Right kidney (tissue), 1 donor: Measurements from ENCODE around the gene LGI2.
"Not testable (repeated sequence)": the region's sequence is repeated elsewhere in the genome, so short reads cannot be mapped to it uniquely, and the experiment has no call there.

ENCODE experiments used
- DNase-seq: peaks from one replicate; pipeline ENCODE4 v3.0.0-alpha.2; 2016

The LGI2 gene

DNA sequence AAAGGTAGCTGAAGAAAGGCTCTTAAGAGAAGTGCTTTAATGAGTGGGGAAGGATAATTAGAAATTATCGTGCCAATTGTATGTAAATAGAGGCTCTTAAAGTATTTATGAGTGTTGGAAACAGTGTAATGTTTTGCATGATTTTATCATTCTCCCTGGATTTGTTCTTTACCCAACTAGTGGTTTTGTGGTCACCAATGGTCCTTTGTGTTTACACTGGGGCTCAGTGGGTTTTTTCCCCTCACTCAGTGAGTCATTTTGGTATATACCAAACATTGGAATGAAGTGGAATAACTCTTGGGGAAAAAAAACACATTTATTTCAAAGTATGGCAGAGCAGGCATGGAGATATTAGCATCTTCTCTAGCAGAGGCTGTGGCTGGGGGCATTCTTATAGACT is 20.8 kb upstream of the LGI2 start:
- no peak for DNase-seq

DNA sequence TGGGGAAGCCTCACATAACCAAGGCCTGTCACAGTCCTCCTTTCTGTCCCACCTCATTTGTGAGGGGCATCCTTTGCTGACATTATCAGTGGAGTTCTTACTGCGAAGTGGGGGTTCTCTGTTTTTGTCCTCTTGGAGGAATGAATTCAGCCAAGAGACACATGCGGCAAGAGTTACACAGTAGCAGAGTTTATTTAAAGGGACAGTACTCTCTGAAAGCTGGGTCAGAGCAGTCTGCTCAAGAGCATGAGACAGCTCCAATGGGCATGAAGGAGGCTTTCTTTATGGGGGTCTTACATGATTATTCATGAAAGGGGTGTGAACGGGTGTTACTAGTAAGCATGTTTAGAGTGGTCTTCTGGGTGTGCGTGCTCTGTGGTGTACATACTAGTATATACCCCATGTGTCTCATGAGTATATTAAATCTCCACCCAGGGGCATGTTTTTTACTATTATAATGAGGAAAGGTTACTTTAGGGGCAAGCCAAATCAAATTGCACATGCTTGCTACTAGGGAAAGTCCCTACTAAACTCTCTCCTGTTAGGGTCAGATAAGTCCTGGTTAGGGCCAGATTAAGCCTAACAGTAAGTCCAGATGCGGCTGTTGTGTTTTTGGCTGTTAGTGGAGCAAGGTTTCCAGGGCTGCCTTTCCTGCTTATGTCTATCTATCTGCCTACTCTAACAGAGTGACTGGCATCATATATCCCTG is 19.8 kb upstream of the LGI2 start:
- no peak for DNase-seq

DNA sequence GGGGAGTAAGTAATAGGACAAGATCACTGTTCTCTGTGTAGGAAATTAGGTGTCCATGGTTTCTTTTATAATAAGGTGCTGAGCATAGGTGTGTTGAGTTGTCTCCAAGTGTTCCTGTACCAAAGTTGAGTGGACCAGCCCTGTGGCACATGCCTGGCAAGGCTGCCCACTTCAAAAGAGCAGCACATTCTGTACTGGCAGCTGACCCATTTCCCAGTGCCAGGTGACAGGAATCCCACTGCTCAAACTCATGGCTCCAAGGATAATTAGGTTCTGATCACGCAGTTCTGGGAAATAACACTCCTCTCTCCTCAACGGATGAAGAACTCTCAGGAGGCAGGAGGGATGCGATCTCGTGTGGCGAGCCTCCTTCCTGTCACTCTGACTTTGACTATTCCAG is 12.8 kb upstream of the LGI2 start:
- DNase-seq: no peak

DNA sequence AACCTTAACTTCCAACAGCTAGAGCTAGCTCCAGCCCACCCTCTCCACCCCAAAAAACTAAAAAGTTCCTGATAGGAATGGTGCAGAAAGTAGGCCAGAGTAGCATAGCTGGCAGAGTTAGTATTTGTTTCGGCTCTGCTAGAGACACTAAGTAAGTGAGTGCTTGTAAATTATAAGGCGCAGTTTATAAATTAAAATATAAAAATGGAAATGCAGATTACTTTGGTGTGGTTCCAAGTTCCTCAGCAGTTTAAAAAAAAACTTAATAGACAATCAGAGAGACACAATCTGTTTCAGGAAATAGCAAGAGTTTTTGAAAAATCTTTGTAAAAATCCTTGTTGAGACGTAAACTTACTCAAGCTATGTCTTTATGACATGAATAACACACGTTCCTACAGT is 2.8 kb upstream of the LGI2 start:
- DNase-seq: no peak

DNA sequence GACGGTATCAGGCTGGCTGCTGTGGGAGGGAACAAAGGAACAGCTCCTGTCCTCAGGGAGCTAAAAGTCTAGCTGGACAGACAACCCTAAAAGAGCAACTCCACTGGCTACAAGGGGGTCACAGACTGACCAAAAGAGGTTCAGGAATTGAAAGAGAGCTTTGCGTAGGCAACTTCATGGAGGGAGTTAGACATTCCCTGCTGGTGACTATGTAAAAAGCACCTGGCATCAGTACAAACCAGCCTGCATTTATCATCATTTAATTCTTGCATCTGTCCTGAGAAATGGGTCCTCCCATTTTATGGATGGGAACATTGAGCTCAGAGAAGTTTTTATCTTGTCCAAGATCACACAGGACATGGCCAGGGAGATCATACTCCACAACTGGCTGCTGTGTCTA is 1.4 kb upstream of the LGI2 start:
- DNase-seq: no peak

DNA sequence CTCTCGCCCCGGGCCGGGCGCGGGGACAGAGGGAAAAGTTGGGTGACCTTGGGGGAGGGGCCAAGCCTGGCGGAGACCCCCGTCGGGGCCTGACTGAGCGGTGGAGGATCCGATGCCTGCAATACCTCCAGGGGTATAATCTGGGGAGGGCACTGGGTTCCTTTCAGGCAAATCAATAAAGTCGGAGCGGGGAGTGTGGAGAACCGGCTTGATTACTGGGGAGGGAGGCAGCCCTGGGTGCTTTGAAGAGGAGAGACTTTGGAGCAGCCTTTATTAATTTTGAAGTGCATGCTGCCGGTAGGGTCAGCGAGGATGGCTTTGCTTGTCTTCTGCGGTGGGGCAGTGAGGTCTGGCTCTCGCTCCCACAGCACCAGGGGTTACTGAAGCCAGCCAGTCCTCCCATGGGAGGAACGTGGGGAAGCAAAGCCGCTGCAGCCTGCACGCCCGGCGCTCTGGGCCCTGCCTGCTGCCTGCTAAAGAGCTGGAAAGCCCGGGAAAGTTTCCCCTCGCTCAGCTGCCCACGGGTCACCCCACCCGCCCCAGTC is 403 bp upstream of the LGI2 start:
- DNase-seq: peak; percentile 78

DNA sequence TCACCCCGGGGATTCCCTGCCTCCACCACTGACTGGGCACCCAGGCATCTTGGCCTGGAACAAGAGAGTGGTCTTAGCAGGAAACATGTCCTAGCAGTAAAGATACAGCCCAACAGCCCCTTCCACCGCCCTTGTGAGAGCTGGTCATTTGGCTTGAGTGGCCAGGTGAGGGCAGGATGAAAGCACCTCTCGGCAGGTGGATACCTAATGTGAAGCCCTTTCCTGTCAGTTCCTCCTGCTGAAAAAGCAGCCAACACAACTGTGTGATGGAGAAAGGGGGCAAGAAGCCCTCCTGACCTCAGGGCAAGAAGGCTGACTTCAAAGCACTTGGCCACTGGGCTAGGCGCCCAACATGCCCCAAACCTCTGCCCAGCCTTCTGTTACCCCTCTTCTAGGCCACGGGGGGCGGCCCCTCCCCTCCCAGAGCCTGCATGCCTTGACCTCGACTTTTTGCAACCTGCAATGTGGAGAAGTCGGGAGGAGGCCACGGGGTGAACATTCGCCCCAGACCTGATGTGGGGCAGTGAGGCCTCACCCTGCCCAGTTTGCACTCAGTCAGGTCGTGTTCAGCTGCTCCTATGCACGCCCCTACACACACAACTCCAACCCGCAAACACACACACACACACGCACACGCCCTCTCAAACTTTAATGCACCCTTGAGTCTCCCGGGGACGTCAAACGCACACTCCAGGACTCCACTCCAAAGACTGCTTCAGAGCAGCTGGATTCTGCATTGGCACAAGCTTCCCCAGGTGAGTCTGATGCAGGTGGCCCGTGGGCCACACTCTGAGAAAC is 1.1 kb downstream of the LGI2 start:
- peak; percentile 53 for DNase-seq

DNA sequence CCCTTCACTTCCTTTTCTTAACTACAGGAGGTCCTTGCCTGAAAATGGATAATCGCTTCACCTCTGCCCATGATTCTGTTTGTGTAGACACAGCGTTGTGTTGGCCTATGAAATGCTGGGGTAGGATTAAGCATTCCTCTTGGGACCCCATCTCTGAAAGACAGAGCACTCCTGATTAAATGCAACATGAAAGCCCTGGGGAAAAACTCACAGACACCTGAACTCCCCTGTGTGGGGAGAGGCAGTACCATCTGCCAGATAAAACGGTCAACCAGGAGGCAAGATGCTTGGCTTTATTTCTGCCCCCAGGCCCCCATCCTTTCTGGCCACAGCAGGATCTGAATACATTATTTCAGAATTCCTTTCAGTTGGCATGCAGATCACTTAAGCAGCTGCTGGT is 1.9 kb downstream of the LGI2 start:
- DNase-seq: no peak

DNA sequence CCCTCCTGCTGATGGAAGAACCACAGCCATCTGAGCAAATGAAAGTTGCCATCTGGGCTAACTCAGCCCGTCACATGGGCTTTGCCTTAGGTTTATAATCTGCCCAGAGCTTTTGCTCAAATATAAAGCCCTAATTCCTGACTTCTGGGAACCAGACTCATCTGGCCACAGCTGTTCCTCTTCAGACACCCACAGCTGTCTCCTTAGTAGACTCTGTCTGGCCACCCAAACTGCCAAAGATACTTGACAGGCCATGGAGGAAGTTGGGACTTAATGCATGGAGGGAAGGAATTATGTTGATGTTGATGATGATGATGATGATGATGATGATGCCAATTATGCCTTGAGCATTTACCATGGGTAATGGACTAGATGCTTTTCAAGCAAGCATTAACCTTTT is 8.0 kb downstream of the LGI2 start:
- no peak for DNase-seq

DNA sequence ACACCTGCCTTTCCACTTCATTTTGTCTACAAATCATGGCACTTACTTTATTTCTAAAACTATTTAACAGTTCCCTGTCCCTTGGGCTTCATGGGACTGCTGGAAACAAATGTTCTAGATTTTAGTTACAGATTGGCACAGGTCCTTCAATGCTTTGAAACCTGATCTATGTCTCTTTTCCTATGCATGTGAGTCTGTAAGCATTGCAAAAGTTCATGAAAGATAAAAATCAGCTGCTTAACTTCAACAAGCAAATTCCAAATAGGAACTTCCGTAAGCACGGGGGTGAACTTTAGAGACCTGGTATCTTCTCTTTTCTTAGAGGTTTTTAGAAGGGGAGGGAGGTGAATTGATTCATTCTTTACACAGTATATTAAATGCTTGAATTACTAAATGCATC is 9.5 kb downstream of the LGI2 start:
- no peak for DNase-seq

DNA sequence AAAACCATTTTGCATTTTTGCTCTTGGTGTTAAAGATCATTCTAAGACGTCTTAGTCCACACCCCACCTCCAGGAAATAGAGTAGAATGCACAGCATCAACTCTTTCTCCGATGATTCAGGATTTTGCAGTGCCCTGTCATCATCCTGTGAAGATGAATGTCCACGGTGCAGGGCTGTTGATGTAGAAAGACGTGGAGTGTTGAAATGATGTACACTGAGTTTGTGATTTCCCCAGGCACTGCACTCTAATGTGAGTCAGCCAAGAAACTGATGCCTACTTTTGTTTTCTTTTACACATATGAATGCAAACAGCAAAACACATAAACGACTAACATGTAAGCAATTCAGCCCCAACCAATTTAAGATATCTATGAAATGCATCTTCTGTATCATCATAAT is 10.5 kb downstream of the LGI2 start:
- DNase-seq: no peak

DNA sequence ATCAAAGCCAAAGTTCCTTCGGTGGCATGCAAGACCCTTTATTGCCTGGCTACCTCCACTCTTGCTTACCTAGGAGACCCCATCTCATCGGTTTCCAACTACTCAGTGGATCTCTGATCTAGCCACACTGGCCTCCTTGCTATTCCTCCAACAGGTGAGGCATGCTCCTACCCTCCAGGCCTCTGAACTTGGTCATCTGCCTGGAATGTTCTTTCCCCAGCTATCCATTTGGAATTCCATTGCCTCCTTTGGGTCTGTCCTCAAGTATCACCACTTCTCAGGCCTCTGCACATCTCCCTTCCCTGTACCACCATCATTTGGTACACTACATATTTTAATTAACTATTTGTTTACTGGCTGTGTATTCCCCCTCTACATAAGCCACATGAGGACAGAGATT is 11.2 kb downstream of the LGI2 start:
- DNase-seq: no peak

DNA sequence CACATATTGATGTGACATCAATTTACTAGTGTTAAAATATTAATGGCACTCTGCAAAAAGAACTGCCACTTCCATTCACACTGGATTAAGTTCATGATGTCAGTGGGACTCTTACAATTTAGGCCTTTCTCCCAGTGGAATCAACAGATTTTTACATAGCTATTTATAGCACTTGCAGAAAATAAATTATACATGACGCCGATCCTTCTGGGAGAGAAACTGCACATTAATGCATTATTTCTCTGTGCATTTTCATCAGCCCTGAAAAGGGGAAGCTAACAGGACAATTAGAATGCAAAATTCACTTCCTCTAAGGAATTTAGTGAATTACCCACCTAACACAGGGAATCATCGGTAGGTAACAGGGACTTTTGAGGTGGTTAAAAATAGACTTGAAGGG is 15.7 kb downstream of the LGI2 start:
- no peak for DNase-seq

DNA sequence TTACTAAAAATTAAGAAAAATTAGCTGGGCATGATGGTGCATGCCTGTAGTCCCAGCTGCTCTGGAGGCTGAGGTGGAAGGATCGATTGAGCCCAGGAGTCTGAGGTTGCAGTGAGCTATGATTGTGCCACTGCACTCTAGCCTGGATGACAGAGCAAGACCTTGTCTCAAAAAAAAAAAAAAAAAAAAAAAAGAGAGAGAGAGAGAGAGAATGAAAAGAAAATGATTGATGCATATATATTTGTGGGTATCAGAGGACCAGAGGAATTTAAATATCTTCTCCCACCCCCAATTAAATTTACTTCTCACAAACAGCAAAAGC is 16.1 kb downstream of the LGI2 start:
- not testable (repeated sequence) for DNase-seq

DNA sequence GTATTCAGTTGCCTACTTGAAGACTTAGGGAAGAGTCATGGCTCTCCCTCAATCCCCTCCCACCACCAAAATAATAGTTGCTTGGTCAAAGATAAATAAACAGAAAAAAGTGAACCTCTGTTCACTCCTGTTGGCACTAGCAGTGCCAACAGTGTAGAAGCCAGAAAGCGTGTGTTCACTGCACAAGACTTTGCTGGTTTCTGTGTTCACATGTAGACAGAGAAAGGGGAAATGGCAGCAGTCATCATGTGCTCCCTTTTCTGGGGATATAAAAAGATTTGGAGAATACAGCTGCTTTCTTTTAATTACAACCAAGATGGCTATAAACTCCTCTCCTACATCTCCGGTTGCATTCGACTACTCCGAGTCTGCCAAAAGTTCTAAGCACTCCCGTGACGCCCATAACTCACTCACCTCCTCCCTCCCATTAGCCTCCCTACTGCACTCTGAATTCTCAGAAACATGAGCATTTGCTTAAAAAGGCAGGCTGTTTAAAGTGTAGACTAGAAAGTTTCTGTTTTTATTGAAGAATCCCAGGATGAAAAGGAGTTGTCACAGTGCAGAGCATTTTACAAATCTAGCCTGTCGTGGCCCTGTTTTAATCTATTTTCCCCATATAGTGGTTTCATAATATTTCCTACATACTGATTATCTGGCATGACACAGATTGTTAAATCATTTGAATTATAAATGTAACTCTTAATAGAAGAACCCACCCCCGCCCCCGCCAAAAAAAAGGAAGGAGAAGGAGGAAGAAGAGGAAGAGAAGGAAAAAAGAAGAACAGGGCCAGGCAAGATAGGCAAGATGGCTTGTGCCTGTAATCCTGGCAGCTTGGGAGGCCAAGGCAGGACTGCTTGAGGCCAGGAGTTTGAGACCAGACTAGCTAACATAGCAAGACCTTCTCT is 16.7 kb downstream of the LGI2 start:
- peak; percentile 57 for DNase-seq

DNA sequence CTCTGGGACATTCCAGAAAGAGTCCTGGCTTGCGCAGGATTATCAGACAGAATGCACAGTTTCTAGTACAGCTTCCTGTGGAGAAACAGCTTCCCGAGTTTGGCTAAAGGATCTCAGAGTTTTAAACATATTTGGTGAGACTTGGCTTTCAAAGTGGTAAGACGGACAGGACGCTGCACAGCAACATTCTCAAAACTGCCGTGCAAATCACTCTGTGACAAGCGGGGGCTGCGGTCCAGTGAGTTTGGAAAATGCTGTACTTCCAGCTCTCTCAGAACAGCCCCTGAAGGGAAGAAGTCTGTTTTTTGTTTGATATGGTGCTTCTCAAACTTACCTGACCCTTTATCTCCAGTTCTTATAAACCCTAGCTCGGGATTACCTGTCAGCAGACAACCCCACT is 18.1 kb downstream of the LGI2 start:
- DNase-seq: peak; percentile 34

DNA sequence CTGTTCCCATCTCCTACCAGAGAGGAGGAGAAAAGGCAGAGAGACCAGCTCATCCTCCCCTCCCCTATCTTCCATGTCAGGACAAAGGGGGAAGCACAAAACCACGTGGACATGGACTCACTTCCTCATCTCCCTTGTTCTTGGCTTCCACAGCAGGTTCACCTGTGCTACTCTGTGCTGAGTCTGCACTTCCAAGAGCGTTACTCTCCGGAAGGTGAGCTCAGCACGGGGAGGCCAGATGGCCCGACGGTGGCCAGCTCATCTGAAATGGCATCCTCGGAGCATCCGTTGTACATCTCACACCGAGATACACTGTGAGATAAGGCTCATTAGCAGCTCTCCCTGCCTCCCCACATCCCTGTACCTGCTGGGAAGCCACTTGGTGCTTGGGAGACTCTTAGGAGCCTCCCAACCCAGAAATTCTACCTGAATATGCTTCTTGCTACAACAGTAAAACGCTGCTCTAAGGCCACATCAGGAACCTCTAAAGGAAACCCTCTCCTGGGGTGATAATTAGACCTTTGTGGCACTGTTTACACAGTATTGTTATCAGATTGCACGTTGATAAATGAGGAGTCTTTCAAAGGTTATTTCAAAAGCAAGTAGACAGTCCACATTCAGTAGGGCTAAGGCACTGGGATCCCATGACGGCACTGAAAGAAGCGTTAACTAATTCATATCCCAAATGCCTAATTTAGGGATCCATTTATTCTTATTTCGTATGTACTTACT is 19.4 kb downstream of the LGI2 start:
- DNase-seq: no peak

DNA sequence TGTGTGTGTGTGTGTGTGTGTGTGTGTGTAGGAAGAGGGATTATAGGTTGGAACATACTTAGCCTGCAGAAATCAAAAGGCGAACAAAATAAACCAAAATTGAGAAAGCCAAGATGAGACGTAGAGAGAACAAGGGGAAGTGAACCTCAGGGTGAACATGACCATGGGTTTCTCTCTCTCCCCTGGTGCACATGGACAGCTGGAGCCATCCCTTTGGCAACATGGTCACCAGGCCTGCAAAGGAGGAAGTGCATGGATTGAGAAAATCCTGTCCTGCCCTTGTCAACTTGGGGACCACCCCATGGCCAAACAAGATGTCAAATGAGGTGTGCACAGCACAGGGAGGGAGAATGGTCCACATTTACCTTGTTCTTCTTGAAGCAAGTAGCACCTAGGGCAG is 23.1 kb downstream of the LGI2 start:
- no peak for DNase-seq

DNA sequence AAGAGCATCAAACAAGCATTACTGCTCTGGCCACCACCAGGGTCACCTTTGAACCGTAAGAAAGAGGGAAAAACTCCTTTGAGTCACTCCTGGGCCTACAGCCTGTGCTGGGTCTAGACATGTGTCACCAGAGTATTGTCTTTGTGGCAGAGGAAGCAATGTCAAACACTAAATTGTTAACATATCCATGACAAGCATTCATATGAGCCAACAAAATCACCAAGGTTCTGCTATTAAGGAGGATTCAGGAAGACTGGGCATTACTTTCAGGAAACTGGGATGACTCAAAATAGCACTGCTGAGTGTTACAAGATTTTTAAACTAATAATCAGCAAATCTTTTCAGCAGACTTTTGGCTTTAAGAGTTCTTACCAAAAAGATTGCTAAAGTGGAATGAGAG is 28.1 kb downstream of the LGI2 start:
- no peak for DNase-seq

DNA sequence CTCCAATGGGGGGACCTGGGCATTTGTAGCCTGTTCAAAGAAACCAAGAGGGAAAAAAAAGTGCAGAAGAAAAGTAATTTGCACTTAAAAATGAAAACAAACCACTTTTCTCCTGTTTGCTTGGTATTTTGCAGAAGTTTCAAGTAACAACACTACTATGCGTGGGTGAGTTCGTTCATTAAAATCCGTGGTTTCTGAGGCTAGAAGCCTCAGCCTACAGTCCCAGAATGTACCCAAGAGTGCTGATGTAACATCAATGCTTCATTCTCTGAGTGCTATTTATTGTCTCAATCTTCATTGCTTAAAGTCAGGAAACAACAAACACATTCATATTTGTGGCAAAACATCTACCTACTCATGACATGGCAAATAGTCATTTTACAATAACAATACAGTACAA is 29.2 kb downstream of the LGI2 start:
- no peak for DNase-seq

DNA sequence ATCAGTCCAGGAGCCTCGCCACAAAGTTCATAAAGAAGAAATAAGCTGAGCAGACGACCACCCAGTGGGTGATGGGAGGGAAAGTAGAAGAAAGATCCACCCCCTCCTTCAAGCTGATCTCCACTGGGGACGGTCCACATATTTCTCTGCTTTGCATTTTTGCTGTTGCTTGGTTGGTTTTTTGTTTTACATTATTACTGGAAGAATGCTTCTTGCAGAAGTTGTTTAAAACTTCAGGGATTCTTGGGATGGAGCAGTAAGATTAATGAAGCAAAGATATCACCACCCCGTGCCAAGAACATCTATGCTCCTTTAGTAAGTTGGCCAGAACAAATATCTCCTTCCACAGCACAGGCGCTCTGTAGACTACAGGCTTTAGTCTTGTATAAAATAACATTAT is 30.1 kb downstream of the LGI2 start:
- DNase-seq: no peak

DNA sequence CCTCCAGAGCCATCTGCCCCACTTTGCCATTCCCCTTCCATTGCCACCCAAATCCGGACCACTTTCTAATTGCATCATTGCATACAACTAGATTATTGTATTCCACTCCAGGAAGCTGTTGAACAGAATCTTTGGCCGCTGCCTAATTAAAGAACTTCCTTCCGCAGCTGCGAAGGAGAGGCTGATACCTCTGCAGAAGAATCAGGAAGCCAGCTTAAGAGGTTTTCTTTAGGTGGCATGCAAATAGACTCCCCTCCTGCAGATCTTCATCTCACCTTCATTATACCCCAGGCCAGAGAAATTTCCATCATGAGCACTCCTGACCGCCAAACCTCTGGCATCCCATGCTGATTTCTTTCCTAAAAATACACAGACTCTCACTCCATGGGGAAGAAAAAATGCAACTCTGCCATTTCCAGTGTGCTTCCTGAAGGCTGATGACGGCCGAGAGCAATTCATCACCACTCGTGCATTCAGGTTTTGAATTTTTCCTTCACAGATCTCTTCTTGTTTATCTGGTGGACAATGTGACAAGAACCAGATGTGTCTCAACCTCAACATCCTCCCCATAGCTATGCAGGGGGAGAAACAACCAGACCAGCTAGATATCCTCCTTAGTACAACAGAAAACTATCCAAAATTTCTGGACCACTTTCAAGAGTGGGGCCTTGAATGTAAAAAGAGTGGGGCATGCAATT is 31.2 kb downstream of the LGI2 start:
- DNase-seq: no peak
